NCI-H2029 treated with DMSO at 0.1 percent for 48 hours (cell line): Measurements from ENCODE around the gene DNAJC15.
"Not testable (repeated sequence)": the region's sequence is repeated elsewhere in the genome, so short reads cannot be mapped to it uniquely, and the experiment has no call there.

Experiments used
- DNase-seq: peaks from one replicate; lab custom pipeline; 2025; lab: John Stamatoyannopoulos, UW

The DNAJC15 gene

DNA sequence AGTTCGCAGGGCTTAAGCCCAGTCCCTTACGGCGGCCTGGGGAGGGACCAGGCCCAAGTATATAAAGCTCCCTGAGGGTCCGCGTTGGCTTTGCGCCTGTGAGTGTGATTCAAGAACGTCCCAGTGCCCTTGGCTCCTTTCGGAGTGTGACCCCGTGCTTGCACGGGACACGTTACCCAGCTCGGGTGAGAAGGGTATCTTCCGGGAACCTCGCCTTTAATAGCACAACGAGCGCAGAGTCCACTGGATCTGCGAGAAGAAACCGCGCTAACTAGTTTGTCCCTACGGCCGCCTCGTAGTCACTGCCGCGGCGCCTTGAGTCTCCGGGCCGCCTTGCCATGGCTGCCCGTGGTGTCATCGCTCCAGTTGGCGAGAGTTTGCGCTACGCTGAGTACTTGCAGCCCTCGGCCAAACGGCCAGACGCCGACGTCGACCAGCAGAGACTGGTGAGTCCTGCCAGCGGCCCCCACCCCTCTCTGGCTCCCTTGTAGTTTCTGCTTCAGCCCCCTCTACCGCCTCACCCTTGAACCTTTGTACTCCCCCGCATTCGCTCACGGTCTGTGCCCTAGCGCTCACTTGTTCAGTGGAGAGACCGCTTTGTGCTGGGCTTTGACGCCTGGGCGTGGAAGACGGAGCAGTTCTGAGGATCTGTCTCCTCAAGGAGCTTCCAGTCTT is at the start of gene DNAJC15:
Gene DNAJC15, plus strand, starts transcription at position 298 of the 675 bp plus-strand sequence. Its CDS starts 41 bp downstream, at position 339.
- DNase-seq, result no peak

GRCh38 chr13:42976066-42976465 is 47.3 kb upstream of the DNAJC15 start:
- no peak for DNase-seq

- no peak for DNase-seq
Measured at GRCh38 chr13:42977219-42977659, 46.1 kb upstream of the DNAJC15 start.

DNA sequence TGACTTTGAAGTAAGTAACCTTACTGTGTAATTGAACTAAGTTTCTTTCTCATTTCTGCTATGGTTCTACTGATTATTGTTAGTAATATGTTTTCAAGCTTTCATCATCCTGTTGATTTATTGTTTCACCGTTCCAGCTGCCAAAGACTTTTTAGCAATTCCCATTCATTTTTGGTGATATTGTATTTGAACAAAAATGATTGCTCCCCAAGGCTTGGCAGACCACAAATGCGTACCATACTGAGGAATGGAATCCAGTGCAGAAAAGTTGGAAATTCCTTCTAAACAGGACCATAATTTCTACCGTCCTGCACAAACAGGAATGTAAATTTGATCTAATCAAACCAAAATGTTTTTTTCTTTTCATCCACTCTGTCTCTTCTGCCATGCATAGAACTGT is 42.1 kb upstream of the DNAJC15 start:
- no peak for DNase-seq

DNA sequence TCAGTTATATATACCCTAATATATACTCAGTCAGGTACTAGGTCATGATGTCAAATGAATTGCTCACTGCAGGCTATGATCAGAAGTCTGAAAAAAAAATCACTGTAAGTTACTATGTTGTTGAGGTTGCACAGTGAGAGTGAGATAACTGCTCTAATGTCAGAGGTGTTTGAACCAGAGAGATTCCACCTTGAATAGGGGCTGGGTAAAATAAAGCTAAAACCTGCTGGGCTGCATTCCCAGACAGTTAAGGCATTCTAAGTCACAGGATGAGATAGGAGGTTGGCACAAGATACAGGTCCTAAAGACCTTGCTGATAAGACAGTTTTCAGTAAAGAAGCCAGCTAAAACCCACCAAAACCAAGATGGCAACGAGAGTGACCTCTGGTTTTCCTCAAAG is 41.5 kb upstream of the DNAJC15 start:
- no peak for DNase-seq

DNA sequence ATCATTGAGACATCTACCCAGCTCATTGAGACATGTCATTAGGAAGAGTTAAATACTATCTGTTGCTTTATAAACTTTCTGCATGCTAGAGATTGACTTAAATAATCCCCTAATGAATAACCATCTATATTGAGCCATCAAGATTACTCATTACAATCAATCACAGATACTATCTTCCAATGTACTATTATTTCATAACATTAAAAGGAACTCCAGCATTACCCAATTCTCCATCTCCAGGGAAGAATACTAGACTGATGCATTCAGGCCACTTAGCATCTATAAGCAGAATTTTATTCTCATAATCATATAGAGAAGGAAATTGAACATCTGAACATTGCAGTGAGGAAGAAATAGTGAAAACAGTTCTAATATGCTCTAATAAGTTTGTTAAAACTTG is 39.4 kb upstream of the DNAJC15 start:
- DNase-seq, result no peak

- no peak for DNase-seq
Measured at GRCh38 chr13:42984691-42985090, 38.7 kb upstream of the DNAJC15 start.

DNA sequence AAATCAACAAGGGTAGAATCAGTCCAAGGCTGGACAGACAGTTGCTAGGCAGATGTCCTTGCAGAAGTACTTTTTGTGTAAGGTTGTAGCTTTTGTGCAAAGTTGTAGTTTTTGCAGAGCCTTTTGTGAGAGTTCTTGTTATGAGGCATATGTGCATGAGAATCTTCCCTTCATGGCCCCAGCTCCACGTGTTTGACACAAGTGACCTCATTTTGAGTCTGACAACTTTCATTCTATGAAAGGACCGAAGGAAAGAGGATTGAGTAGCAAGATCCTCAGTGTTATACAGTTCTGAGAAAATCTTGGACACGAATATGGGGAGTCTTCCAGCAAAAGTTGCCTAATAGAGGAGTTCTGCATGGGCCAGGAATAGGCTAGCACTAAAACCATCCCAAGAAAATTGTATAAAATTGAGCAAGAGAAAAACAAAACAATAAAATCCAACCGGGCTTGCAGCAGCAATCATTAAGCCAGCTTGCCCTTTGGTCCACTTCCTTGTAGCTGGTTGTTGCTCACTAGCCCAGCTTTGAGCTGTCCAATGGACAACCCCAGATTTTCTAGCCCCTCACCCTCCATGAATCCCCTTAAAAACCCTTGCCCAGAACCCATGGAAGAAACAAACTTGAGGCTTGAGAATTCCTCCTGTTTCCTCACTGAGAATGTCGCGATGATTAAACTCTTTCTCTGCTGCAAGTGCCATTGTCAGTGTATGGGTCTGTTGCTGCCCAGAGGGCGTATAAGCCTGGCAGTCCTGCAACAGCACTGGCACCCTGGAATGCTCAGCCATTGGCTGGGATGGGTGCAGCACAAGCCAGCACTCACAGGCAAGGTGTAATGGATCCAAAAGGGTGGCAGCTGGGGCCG is 37.8 kb upstream of the DNAJC15 start:
- no peak for DNase-seq

GRCh38 chr13:42986176-42986574 is 37.2 kb upstream of the DNAJC15 start:
- DNase-seq, result no peak

DNA sequence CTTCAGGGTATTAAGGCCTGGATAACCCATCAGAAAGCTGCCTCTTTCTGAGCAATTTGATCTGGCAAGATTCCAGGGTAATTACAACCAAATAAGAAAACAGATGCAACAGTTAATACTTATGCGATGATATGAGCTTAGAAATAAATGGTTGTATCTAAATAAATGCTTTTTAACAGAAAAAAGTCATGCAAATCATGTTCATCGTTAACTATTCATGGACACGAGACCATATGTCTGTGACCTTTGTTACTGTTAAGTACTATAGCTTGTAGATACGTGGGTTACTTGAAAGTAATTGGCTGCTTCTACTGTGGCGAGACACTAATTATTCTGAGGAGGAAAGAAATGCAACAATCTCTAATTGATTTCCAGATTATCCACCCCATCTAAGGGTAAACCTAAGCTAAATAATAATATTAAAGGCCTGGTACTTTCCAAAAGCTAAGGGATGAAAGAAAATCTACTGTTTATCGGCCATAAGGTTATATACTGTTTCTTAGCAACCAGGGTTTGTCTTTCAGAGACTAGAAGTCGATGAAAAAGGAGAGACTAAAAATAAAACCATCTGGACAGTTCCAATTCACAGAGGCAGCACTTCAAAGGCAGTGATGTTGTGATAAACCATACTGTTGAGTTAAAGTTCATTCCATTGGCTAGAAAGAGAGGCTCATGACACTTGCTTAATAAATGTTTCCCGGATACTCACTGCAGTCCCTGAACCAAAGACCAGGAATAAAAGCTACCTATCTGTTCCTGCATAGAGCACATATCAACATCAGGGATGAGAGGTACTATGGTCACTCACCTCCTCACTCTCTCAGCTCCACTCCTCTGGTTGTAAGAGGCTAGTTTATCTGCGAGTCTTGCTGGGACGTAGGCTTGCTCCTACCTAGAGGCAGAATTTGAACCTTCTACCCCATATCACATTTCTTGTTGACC is 32.8 kb upstream of the DNAJC15 start:
- DNase-seq, result no peak

GRCh38 chr13:42991233-42991897 is 32.0 kb upstream of the DNAJC15 start:
- not testable (repeated sequence) for DNase-seq

GRCh38 chr13:42991898-42992763 is 31.3 kb upstream of the DNAJC15 start, which contains the start of gene EPSTI1:
TSS of gene EPSTI1 (minus strand) at chr13:42992241. CDS start at chr13:42992165, 76 bp downstream.
- no peak for DNase-seq

DNA sequence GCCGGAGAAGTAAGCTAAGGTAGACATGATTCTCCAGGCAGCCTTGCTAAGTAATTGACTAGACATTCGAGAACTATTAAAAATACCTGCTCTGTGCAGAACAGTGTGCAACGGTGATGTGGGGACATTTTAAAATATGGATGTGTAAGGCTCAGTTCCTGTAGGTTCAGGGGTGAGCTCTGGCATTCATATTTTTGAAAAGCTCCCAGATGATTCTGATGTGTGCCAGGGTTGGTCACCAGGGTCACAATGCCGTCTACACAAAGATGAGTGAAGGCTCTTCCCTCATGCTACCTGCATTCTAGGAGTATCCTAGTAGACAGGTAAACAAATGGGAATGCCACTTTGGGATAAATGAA is 30.6 kb upstream of the DNAJC15 start:
- DNase-seq, result no peak

DNA sequence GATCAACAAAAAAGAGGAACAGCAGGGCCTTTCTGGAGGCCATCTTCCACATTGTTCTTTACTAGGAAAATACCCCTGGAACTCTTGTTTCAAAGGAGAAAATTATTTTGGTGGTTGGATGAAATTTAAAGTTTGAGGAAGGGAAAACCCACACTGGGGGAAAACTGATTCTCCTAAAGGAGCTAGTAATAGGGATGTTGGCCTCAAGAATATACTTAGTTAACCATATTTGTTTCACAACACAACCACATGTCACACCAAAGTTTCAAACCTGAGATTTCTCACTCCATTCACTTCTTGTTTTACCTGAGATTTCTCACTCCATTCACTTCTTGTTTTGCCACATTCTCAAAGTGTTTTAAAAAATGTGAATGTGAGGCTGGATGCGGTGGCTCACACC is 28.5 kb upstream of the DNAJC15 start:
- no peak for DNase-seq

- DNase-seq, result no peak
Measured at GRCh38 chr13:42996584-42996983, 26.8 kb upstream of the DNAJC15 start.

- DNase-seq, result no peak
Measured at GRCh38 chr13:42997381-42997780, 26.0 kb upstream of the DNAJC15 start.

DNA sequence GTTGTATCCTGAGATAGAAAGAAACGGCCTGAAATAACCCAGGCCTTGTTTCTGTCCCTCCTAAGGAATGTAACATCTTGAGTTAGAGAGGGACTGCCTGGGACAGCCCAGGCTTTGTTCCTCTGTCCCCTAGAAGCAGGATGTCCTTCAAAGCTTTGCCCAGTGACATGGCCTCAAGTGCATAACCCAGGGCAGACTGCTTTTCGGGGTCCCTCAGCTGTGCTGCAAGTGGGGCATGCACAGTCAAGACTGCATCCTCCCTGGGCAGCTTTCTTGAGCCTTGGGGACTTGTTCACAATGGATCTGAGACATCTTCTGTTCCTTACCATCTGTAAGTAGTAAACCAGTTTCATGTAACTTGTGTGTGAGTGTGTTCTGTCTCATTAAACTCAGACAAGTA is 23.9 kb upstream of the DNAJC15 start:
- no peak for DNase-seq

GRCh38 chr13:43000676-43001075 is 22.7 kb upstream of the DNAJC15 start:
- DNase-seq, result no peak

GRCh38 chr13:43002021-43002420 is 21.4 kb upstream of the DNAJC15 start:
- no peak for DNase-seq

GRCh38 chr13:43003010-43003409 is 20.4 kb upstream of the DNAJC15 start:
- no peak for DNase-seq

GRCh38 chr13:43003729-43004128 is 19.7 kb upstream of the DNAJC15 start:
- no peak for DNase-seq
